SK-N-SH (cell line): ENCODE results near the gene MALRD1.

Experiments used
- CTCF ChIP-seq: fragments of 200-600 bp; sonication (generic); IDR thresholded peaks from 2 replicates; pipeline ENCODE4 v1.6.1; 2017; ENCODE audit warnings: antibody characterized with exemption, mild to moderate bottlenecking, moderate library complexity
- NRF1 ChIP-seq: IDR thresholded peaks from 2 replicates; pipeline ENCODE4 v1.6.1; 2012; ENCODE audit warnings: low read depth, mild to moderate bottlenecking, low read length
- RAD21 ChIP-seq: IDR thresholded peaks from 2 replicates; pipeline ENCODE4 v1.6.1; 2012; ENCODE audit warnings: mild to moderate bottlenecking, low read length
- TAF1 ChIP-seq: IDR thresholded peaks from 2 replicates; pipeline ENCODE4 v1.6.1; 2012; ENCODE audit warnings: low read depth, mild to moderate bottlenecking, low read length, moderate library complexity, borderline replicate concordance
- TEAD4 ChIP-seq: IDR thresholded peaks from 2 replicates; pipeline ENCODE4 v1.4.0; 2012; ENCODE audit warnings: mild to moderate bottlenecking, borderline replicate concordance; ENCODE audit not compliant: insufficient read depth
- USF1 ChIP-seq: IDR thresholded peaks from 2 replicates; pipeline ENCODE4 v1.4.0; 2012; ENCODE audit warnings: low read depth, borderline replicate concordance
- YY1 ChIP-seq: IDR thresholded peaks from 2 replicates; pipeline ENCODE4 v1.4.0; 2012; ENCODE audit warnings: low read depth, mild to moderate bottlenecking

GRCh38 chr10:19169684-19170083 lies 121.1 kb downstream of the MALRD1 start:
- TF ChIP-seq CTCF = no peak
- no peak for TF ChIP-seq TEAD4
- TF ChIP-seq TAF1 = no peak
- TF ChIP-seq YY1 = no peak
- TF ChIP-seq USF1 = no peak
- TF ChIP-seq NRF1 = no peak
- TF ChIP-seq RAD21 = no peak
